ENCODE measurements around the gene RUBCNL.
A peak's percentile ranks its signal among the peaks of the same experiment; 100 is the strongest.

The RUBCNL gene

DNA sequence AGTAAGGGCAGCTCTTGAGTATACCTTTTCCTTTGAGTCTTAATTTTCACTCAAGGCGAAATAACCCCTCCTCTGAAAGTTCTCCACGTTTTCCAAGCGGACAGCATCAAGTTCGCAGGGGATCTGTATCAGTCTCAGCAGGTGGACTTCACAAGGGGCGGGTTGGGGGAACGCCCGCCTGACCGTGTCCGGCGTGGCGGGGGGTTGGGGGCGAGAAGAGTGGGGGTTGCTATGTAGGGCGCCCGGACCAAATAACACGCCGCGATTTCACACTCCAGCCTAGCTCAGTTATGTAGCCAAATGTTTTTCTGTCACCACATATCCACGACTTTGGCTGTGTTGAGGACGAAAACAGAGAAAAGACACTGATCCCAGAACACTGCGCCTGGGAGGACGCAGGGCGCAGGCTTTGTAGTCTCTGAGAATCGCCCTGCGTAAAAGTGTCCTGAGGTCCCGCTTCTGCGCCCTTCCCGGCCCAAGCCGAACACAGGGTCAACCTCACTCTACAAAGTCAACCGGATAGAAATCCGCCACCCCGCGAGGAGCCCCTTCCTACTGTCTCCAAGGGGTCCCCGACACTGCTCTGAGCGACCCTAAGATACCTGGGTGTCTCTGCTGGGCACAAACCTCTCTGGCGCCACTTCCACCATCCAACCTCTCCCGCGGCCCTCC, 524 bp downstream of the RUBCNL start:
- DNase-seq (ENCODE audit: low read depth): no peak
- no peak for TF ChIP-seq CTCF (IDR thresholded peaks at IDR 0.05; ENCODE audit: low read depth, low read length, missing control alignments)
- peak overlapping the region; percentile 50 for H3K4me3 ChIP-seq (ENCODE audit: low read depth, low read length)
- in situ Hi-C loops (cut with HindIII; ENCODE audit: low sequenced_read_pairs): no loop called here

DNA sequence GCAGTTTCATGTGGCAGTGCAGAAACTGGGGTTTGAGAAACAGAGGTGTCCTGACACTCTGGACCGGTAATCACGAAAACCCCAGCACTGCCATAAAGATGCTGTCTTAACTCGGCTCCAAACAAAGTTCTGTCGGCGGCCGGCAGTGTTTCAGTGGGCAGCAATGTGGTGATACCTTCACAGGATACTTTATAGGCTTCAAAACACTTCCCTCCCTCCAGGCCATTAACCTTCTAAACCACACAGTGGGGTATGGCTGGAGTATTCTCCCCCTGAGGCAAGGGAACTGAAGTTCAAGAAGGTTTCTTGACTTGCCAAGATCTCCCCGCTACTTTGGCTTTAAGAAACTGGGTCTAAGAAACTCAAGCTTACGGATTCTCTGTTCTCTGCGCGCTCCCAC, 1.1 kb downstream of the RUBCNL start:
- H3K4me3 ChIP-seq (ENCODE audit: low read depth, low read length): peak overlapping the region; percentile 50
- TF ChIP-seq CTCF (IDR thresholded peaks at IDR 0.05; ENCODE audit: low read depth, low read length, missing control alignments): no peak

GRCh38 chr13:46383383-46383782, 3.7 kb downstream of the RUBCNL start:
- no peak for DNase-seq (ENCODE audit: low read depth)
- in situ Hi-C loops (cut with HindIII; ENCODE audit: low sequenced_read_pairs): no loop called here
- H3K4me3 ChIP-seq (ENCODE audit: low read depth, low read length): no peak overlapping the region
- no peak for TF ChIP-seq CTCF (IDR thresholded peaks at IDR 0.05; ENCODE audit: low read depth, low read length, missing control alignments)

More for the DNA sequence above, 1.1 kb downstream of the RUBCNL start:
- in situ Hi-C loops (cut with HindIII; ENCODE audit: low sequenced_read_pairs): no loop called here
- DNase-seq (ENCODE audit: low read depth): no peak

- in situ Hi-C loops (cut with HindIII; ENCODE audit: low sequenced_read_pairs): no loop called here
- DNase-seq (ENCODE audit: low read depth): no peak
- H3K4me3 ChIP-seq (ENCODE audit: low read depth, low read length): no peak overlapping the region
- no peak for TF ChIP-seq CTCF (IDR thresholded peaks at IDR 0.05; ENCODE audit: low read depth, low read length, missing control alignments)
Measured at GRCh38 chr13:46382224-46382623, 4.8 kb downstream of the RUBCNL start.

- no peak overlapping the region for H3K4me3 ChIP-seq (ENCODE audit: low read depth, low read length)
- TF ChIP-seq CTCF (IDR thresholded peaks at IDR 0.05; ENCODE audit: low read depth, low read length, missing control alignments): no peak
- in situ Hi-C loops (cut with HindIII; ENCODE audit: low sequenced_read_pairs): no loop called here
- no peak for DNase-seq (ENCODE audit: low read depth)
Measured at GRCh38 chr13:46380242-46380641, 6.8 kb downstream of the RUBCNL start.

DNA sequence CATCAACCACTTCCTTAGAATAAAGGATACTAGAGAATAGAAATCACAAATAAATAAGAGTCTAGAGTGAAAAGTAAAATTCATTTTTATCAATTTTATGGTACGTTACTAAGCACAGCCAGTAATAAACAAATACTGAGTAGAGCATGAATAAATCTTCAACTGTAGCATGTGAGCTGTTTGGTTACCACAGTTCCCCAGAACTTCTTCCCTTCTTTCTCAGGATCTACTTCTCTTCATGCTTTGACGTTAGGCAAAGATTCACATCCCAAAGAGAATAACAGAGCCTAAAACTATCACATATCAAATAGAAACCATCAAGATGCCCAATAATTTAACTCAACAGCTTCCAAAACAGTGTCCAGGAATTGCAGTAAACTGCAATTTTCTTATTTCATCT, 7.4 kb downstream of the RUBCNL start:
- no peak for TF ChIP-seq CTCF (IDR thresholded peaks at IDR 0.05; ENCODE audit: low read depth, low read length, missing control alignments)
- in situ Hi-C loops (cut with HindIII; ENCODE audit: low sequenced_read_pairs): no loop called here
- DNase-seq (ENCODE audit: low read depth): no peak

More for the DNA sequence above, 7.4 kb downstream of the RUBCNL start:
- no peak overlapping the region for H3K4me3 ChIP-seq (ENCODE audit: low read depth, low read length)
